Stomach (tissue), 4 donors: ENCODE data around the gene LPIN2.
"Not testable (repeated sequence)": the region's sequence is repeated elsewhere in the genome, so short reads cannot be mapped to it uniquely, and the experiment has no call there.

Experiments
- POLR2A ChIP-seq, 4 donors: fragments of 450-650 bp; IDR thresholded peaks; one replicate each; pipeline ENCODE4 v1.6.1; 2016; ENCODE audit warnings: antibody characterized with exemption in 4 of 4, control low read depth in 2 of 4, mild to moderate bottlenecking in 1 of 4, moderate library complexity in 1 of 4
- TF ChIP-seq, protein P1 (sequence below), 7 experiments: fragments of 450-650 bp in 4 of 7; fragments of 200-600 bp in 3 of 7; sonication (generic) in 3 of 7; IDR thresholded peaks; one replicate each; pipeline ENCODE4 v1.5.1; 2016 to 2019; ENCODE audit warnings: antibody characterized with exemption in 7 of 7, control low read depth in 2 of 7, mild to moderate bottlenecking in 1 of 7

DNA sequence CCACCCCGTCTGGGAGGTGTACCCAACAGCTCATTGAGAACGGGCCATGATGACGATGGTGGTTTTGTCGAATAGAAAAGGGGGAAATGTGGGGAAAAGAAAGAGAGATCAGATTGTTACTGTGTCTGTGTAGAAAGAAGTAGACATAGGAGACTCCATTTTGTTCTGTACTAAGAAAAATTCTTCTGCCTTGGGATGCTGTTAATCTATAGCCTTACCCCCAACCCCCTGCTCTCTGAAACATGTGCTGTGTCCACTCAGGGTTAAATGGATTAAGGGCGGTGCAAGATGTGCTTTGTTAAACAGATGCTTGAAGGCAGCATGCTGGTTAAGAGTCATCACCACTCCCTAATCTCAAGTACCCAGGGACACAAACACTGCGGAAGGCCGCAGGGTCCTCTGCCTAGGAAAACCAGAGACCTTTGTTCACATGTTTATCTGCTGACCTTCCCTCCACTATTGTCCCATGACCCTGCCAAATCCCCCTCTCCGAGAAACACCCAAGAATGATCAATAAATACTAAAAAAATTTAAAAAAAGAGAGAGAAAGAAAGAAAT, 37.0 kb upstream of the LPIN2 start:
- TF ChIP-seq POLR2A (IDR thresholded peaks at IDR 0.05) = not testable (repeated sequence)
- TF ChIP-seq, protein P1, sequence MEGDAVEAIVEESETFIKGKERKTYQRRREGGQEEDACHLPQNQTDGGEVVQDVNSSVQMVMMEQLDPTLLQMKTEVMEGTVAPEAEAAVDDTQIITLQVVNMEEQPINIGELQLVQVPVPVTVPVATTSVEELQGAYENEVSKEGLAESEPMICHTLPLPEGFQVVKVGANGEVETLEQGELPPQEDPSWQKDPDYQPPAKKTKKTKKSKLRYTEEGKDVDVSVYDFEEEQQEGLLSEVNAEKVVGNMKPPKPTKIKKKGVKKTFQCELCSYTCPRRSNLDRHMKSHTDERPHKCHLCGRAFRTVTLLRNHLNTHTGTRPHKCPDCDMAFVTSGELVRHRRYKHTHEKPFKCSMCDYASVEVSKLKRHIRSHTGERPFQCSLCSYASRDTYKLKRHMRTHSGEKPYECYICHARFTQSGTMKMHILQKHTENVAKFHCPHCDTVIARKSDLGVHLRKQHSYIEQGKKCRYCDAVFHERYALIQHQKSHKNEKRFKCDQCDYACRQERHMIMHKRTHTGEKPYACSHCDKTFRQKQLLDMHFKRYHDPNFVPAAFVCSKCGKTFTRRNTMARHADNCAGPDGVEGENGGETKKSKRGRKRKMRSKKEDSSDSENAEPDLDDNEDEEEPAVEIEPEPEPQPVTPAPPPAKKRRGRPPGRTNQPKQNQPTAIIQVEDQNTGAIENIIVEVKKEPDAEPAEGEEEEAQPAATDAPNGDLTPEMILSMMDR (IDR thresholded peaks at IDR 0.05) = not testable (repeated sequence)
